Keratinocyte (primary cell): Measurements from ENCODE around the gene CXCL10.

Source experiments
- CTCF ChIP-seq, 3 experiments: IDR thresholded peaks in 1 of 3; conservative IDR thresholded peaks in 1 of 3; optimal IDR thresholded peaks in 1 of 3; 2 replicates in 2 of 3; 3 replicates in 1 of 3; pipeline versions ENCODE3 to v1.5.1; 2011; ENCODE audit warnings: low read length in 3 of 3, mild to moderate bottlenecking in 3 of 3, moderate library complexity in 2 of 3, control low read depth in 1 of 3, inconsistent platforms in 1 of 3; ENCODE audit not compliant: insufficient read depth in 2 of 3; ENCODE audit errors: extremely low read depth in 1 of 3
- EZH2 ChIP-seq: IDR thresholded peaks from one replicate; pipeline ENCODE4 v1.6.1; 2012; ENCODE audit warnings: inconsistent platforms, mild to moderate bottlenecking, low read length, moderate library complexity

GRCh38 chr4:76028350-76028765 lies 5.1 kb upstream of the CXCL10 start:
- no peak for TF ChIP-seq CTCF (optimal IDR thresholded peaks at IDR 0.05 in 1 of 3, IDR thresholded peaks at IDR 0.05 in 1 of 3, conservative IDR thresholded peaks at IDR 0.05 in 1 of 3; ENCODE audit: extremely low read depth in 1 of 3, insufficient read depth in 2 of 3, low read length in 3 of 3)
- no peak for TF ChIP-seq EZH2
